DND-41 (cell line): ENCODE measurements around the gene ACOX3.

Experiments used
- ATAC-seq: fragments of 200-7000 bp; cut with Tn5 transposase; 3 replicates; pipeline ENCODE4 v1.9.1; 2021; ENCODE audit warnings: low read depth; ENCODE audit not compliant: insufficient read depth
- DNase-seq: peaks from one replicate; pipeline ENCODE4 v3.0.0-alpha.2; 2020
- H2AFZ ChIP-seq: 2 replicates; pipeline ENCODE4 v1.6.0; 2012; ENCODE audit warnings: low read depth, low read length
- H3K27ac ChIP-seq: 2 replicates; pipeline ENCODE4 v1.5.1; 2012; ENCODE audit warnings: low read length, inconsistent platforms
- H3K27me3 ChIP-seq: fragments of 200-600 bp; sonication (generic); 2 replicates; pipeline ENCODE4 v1.6.0; 2012; ENCODE audit warnings: low read length, mild to moderate bottlenecking, inconsistent platforms; ENCODE audit not compliant: insufficient read depth, poor library complexity
- H3K36me3 ChIP-seq: 2 replicates; pipeline ENCODE4 v1.5.1; 2012; ENCODE audit warnings: low read length, inconsistent platforms; ENCODE audit not compliant: insufficient read depth
- H3K4me1 ChIP-seq: 2 replicates; pipeline ENCODE4 v1.5.1; 2012; ENCODE audit warnings: mild to moderate bottlenecking, low read length; ENCODE audit not compliant: insufficient read depth
- H3K4me2 ChIP-seq: 2 replicates; pipeline ENCODE4 v1.6.0; 2012; ENCODE audit warnings: mild to moderate bottlenecking, moderate library complexity, low read length, inconsistent platforms; ENCODE audit not compliant: insufficient read depth
- H3K4me3 ChIP-seq, 2 experiments: fragments of 200-600 bp in 1 of 2; shearing (Covaris generic) in 1 of 2; 2 replicates each; pipeline ENCODE4 v1.5.1; 2012 to 2016; ENCODE audit warnings: inconsistent platforms in 2 of 2, low read length in 2 of 2, mild to moderate bottlenecking in 2 of 2, low read depth in 1 of 2, moderate library complexity in 1 of 2
- H3K79me2 ChIP-seq: 2 replicates; pipeline ENCODE4 v1.6.0; 2012; ENCODE audit warnings: low read length, inconsistent platforms; ENCODE audit not compliant: insufficient read depth
- H3K9ac ChIP-seq: 2 replicates; pipeline ENCODE4 v1.6.0; 2012; ENCODE audit warnings: low read depth, mild to moderate bottlenecking, inconsistent platforms, low read length, moderate library complexity
- H3K9me3 ChIP-seq: 2 replicates; pipeline ENCODE4 v1.5.1; 2012; ENCODE audit warnings: low read length, moderate library complexity, mild to moderate bottlenecking, inconsistent platforms; ENCODE audit not compliant: insufficient read depth, severe bottlenecking
- H4K20me1 ChIP-seq: 2 replicates; pipeline ENCODE4 v1.6.0; 2012; ENCODE audit warnings: low read length; ENCODE audit not compliant: insufficient read depth
- EZH2 ChIP-seq: IDR thresholded peaks from 3 replicates; pipeline ENCODE4 v1.6.1; 2012; ENCODE audit warnings: borderline replicate concordance, low read depth, mild to moderate bottlenecking, moderate library complexity, low read length, inconsistent platforms; ENCODE audit not compliant: severe bottlenecking
- TF ChIP-seq, protein P1 (sequence below): IDR thresholded peaks from 2 replicates; pipeline ENCODE4 v1.5.1; 2012; ENCODE audit warnings: borderline replicate concordance, low read length, moderate library complexity, mild to moderate bottlenecking; ENCODE audit not compliant: poor library complexity, severe bottlenecking; ENCODE audit errors: extremely low read depth

Gene ACOX3

DNA sequence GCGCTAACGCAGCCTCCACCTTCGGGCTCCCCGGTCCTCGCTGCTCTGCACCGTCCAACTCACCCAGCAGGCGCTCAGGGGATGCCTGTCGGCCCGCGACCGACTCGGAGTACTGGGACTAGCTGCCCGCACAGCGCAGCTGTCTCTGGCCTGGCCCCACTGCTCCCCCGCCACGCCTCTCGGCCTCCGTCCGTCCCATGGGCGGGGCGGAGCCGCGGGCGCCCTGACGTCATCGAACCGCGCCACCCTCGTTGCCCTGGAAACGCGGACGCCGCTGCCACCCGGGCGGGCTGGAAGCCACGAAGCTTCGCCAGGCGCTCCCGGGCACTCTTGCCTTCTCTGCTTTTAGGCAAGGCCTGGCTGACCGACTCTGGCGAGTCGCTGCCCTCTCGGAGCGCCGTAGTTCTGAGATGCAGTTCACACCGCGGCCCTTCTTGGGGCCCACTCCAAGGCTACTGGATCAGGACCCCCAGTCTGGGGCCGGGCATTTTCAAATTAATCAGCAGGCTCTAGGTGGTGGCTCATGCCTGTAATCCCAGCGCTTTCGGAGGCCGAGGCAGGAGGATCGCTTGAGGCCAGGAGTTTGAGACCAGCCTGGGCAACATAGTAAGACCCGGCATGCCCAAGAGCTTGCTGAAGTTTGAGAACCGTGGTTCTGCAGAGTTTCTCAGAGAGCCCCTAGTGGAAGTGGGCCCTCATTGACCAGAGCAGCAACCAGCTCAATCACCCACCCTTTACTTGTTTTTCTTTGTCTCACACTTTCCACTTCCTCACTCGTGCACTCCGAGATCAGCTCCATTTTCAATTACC lies 12.0 kb downstream of the ACOX3 start:
- Histone ChIP-seq H3K27ac (peak overlapping the region; percentile 70), H3K36me3 (no peaks in the 10 kb centered on the region), H3K9me3 (no peaks in the 10 kb centered on the region), H3K4me3 (peak overlapping the region; percentile 85 to 90), H4K20me1 (peaks cover 10% of the 10 kb centered on the region), H3K27me3 (no peaks in the 10 kb centered on the region), H2AFZ (peak overlapping the region; percentile 91), H3K9ac (peak overlapping the region; percentile 67), H3K4me2 (peak overlapping the region; percentile 97), H3K79me2 (peaks cover 8% of the 10 kb centered on the region; the same call in 1 of the 2 replicates), H3K4me1 (peaks cover 23% of the 10 kb centered on the region)
- TF ChIP-seq, protein P1, sequence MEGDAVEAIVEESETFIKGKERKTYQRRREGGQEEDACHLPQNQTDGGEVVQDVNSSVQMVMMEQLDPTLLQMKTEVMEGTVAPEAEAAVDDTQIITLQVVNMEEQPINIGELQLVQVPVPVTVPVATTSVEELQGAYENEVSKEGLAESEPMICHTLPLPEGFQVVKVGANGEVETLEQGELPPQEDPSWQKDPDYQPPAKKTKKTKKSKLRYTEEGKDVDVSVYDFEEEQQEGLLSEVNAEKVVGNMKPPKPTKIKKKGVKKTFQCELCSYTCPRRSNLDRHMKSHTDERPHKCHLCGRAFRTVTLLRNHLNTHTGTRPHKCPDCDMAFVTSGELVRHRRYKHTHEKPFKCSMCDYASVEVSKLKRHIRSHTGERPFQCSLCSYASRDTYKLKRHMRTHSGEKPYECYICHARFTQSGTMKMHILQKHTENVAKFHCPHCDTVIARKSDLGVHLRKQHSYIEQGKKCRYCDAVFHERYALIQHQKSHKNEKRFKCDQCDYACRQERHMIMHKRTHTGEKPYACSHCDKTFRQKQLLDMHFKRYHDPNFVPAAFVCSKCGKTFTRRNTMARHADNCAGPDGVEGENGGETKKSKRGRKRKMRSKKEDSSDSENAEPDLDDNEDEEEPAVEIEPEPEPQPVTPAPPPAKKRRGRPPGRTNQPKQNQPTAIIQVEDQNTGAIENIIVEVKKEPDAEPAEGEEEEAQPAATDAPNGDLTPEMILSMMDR = peak; percentile 57
- no peak for TF ChIP-seq EZH2
- ATAC-seq (peak; percentile 88), DNase-seq (peak; percentile 91)

DNA sequence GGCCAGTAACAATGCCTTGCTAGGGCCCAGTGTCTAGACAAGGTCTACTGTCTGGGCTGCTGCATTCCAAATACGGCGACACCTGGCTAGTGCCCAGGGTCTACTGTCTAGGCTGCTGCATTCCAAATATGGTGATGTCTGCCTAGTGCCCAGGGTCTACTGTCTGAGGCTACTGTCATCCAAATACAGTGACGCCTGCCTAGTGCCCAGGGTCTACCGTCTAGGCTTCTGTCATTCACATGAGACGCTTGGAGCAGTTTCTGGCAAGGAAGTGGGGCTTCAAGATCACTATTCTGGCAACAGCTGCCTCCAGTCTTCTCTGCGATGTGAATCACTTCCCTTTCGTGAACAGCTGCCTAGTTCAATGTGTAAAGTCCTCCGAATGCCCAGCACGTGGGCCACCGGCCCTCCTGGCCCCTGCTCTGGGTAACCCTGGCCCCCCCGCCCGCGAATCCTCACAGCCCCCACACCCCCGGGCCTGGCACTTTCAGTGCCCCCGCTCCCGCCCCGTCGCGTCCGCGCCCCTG lies 12.7 kb downstream of the ACOX3 start:
- Histone ChIP-seq H3K27me3 (no peaks in the 10 kb centered on the region), H3K4me2 (peak overlapping the region; percentile 97), H4K20me1 (peaks cover 10% of the 10 kb centered on the region), H3K4me1 (peaks cover 23% of the 10 kb centered on the region), H2AFZ (peak overlapping the region; percentile 91), H3K36me3 (no peaks in the 10 kb centered on the region), H3K4me3 (peak overlapping the region; percentile 85 to 90), H3K79me2 (peaks cover 8% of the 10 kb centered on the region; the same call in 1 of the 2 replicates), H3K9ac (peak overlapping the region; percentile 67), H3K27ac (peak overlapping the region; percentile 70), H3K9me3 (no peaks in the 10 kb centered on the region)
- no peak for DNase-seq
- TF ChIP-seq EZH2 = no peak
- TF ChIP-seq, protein P1 = no peak
- peak; percentile 61 for ATAC-seq

DNA sequence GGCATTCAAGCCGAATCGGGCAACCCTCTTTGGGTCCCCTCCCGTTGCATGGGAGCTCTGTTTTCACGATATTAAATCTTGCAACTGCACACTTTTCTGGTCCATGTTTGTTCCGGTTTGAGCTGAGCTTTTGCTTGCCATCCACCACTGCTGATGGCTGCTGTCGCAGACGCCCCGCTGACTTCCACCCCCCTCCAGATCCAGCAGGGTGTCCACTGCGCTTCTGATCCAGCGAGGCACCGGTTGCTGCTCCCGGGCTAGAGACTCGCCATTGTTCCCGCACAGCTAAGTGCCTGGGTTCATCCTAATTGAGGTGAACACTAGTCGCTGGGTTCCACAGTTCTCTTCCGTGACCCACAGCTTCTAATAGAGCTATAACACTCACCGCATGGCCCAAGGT lies 13.3 kb downstream of the ACOX3 start:
- Histone ChIP-seq H3K79me2 (peaks cover 8% of the 10 kb centered on the region; the same call in 1 of the 2 replicates), H3K36me3 (no peaks in the 10 kb centered on the region), H3K4me2 (peak overlapping the region; percentile 97), H3K4me3 (peak overlapping the region in 1 of 2 experiments; percentile 90; a peak in 3 of 4 replicates), H3K27me3 (no peaks in the 10 kb centered on the region), H4K20me1 (peaks cover 10% of the 10 kb centered on the region), H3K27ac (no peak overlapping the region), H3K9me3 (no peaks in the 10 kb centered on the region), H2AFZ (no peak overlapping the region), H3K4me1 (peaks cover 23% of the 10 kb centered on the region), H3K9ac (peak overlapping the region; percentile 67)
- TF ChIP-seq, protein P1 = no peak
- no peak for TF ChIP-seq EZH2
- DNase-seq (no peak), ATAC-seq (no peak)
